OCI-LY3 (cell line): ENCODE measurements around the gene COP1.

Source experiments
- CTCF ChIP-seq: fragments of 200-600, 300-600 bp; sonication (generic); IDR thresholded peaks from 2 replicates; pipeline ENCODE4 v1.5.1; 2014; ENCODE audit warnings: antibody characterized with exemption, low read length, low read depth
- EZH2phosphoT487 ChIP-seq: fragments of 200-600 bp; shearing (Covaris generic); IDR thresholded peaks from 2 replicates; pipeline ENCODE4 v1.6.1; 2018; ENCODE audit warnings: antibody characterized with exemption, mixed run types, low read depth

- TF ChIP-seq CTCF (no peak), EZH2phosphoT487 (no peak)
Observed at GRCh38 chr1:176101951-176102642, 105.0 kb downstream of the COP1 start.
